Calu3 (cell line): ENCODE results near the gene MLIP. TPM values are rescaled to one million over a fixed set of nuclear protein-coding genes. Genes with fewer than 3 reads are reported as not detected.

Source experiments
- BruUV-seq: library from RNA; stranded (reverse); fragments of 400-500 nt; replicated peaks from 2 replicates; lab custom pipeline; 2021; lab: Mats Ljungman, UMichigan
- CTCF ChIA-PET: fragments of 300-600 bp; sonication (Branson Sonifier 250); formaldehyde crosslinking; loops from one replicate; lab custom pipeline; 2022; ENCODE audit warnings: antibody characterized with exemption; lab: Charles Lee
- DNase-seq: peaks from one replicate; pipeline ENCODE4 v3.0.0; 2022
- H3K27ac Mint-ChIP-seq: one replicate; pipeline ENCODE4 v1.8.0; 2022; ENCODE audit warnings: mixed read lengths; ENCODE audit not compliant: unreplicated experiment
- H3K27me3 Mint-ChIP-seq: one replicate; pipeline ENCODE4 v1.8.0; 2022; ENCODE audit warnings: mixed read lengths; ENCODE audit not compliant: unreplicated experiment
- H3K36me3 Mint-ChIP-seq: one replicate; pipeline ENCODE4 v1.8.0; 2022; ENCODE audit warnings: mild to moderate bottlenecking, moderate library complexity, mixed read lengths; ENCODE audit not compliant: insufficient read depth, unreplicated experiment
- H3K4me1 Mint-ChIP-seq: one replicate; pipeline ENCODE4 v1.8.0; 2022; ENCODE audit warnings: mild to moderate bottlenecking, low read depth, mixed read lengths; ENCODE audit not compliant: unreplicated experiment
- H3K4me3 Mint-ChIP-seq: one replicate; pipeline ENCODE4 v1.8.0; 2022; ENCODE audit warnings: mild to moderate bottlenecking, low read depth, moderate library complexity, mixed read lengths; ENCODE audit not compliant: unreplicated experiment
- H3K9me3 Mint-ChIP-seq: one replicate; pipeline ENCODE4 v1.8.0; 2022; ENCODE audit warnings: low read depth, mixed read lengths; ENCODE audit not compliant: unreplicated experiment
- intact Hi-C: fragments of 100-400 bp; cut with micrococcal nuclease; formaldehyde crosslinking; loops from one replicate; pipeline ENCODE4 v1.10.0; 2022; ENCODE audit not compliant: unreplicated experiment
- total RNA-seq: library from RNA; stranded (reverse); gene quantifications from 2 replicates; pipeline ENCODE4 v1.2.3, GENCODE V29; 2022
- TF ChIP-seq, protein P1 (sequence below): fragments of 200-600 bp; IDR thresholded peaks from one replicate; pipeline ENCODE4 v1.8.0; 2022; ENCODE audit warnings: antibody characterized with exemption; ENCODE audit not compliant: unreplicated experiment

Gene MLIP
- total RNA-seq, 1 experiment from 2014 or later, result 1.4 TPM

DNA sequence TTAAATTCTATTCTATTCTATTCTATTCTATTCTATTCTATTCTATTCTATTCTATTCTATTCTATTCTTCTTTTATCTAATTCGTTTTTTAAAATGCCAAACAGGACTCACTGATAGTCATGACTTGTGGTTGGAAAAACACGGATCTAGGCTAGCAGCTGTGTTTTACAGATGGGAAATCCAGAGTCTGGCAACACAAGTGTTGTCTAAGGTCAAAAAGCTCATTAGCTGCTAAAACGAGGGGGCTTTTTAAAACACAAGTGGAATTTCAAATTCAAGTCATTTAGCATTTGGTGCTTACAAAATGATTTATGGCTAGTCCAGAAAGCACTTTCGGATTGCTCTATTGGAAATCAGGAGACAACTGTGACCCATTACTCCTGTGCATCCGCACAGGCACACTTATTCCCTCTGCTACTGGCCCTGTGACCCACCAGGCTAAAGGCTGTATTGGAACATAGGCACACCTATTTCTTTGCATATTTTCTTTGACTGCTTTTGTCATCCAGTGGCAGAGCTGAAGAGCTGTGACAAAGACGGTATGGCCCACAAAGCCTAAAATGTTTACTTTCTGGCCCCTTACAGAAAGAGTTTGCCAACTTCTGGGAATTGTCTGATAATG, 17.8 kb upstream of the MLIP start:
- CTCF ChIA-PET, result no interaction called here
- H3K4me1 Mint-ChIP-seq, result no peaks in the 10 kb centered on the region
- no peaks in the 10 kb centered on the region for H3K27me3 Mint-ChIP-seq
- intact Hi-C loops, result no loop called here
- no peak for DNase-seq
- TF ChIP-seq, protein P1, sequence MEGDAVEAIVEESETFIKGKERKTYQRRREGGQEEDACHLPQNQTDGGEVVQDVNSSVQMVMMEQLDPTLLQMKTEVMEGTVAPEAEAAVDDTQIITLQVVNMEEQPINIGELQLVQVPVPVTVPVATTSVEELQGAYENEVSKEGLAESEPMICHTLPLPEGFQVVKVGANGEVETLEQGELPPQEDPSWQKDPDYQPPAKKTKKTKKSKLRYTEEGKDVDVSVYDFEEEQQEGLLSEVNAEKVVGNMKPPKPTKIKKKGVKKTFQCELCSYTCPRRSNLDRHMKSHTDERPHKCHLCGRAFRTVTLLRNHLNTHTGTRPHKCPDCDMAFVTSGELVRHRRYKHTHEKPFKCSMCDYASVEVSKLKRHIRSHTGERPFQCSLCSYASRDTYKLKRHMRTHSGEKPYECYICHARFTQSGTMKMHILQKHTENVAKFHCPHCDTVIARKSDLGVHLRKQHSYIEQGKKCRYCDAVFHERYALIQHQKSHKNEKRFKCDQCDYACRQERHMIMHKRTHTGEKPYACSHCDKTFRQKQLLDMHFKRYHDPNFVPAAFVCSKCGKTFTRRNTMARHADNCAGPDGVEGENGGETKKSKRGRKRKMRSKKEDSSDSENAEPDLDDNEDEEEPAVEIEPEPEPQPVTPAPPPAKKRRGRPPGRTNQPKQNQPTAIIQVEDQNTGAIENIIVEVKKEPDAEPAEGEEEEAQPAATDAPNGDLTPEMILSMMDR, result no peak
- no peak overlapping the region for H3K4me3 Mint-ChIP-seq
- BruUV-seq, result no TSS peak
- H3K27ac Mint-ChIP-seq, result no peak overlapping the region
- H3K9me3 Mint-ChIP-seq, result no peaks in the 10 kb centered on the region
- H3K36me3 Mint-ChIP-seq, result no peaks in the 10 kb centered on the region

DNA sequence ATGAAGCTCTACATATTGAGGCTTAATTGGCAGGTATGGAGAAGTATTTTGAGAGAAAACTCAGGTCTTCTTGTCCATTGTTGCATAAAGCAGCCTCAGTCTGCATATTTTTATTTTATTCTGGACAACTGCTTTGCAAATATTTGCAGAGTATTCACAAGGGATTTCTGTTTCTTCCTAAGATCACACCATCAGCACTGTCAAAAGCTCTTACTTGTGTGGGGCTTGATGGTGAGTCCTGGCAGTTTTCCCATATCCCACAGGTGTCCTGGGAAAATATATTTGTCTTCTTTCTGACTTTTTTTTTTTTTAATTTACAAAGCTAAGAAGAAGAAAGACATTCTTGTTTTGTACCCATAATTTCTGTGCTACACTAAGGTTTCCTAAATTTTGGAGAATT, 16.9 kb upstream of the MLIP start:
- BruUV-seq, result no TSS peak
- Mint-ChIP-seq H3K9me3 (no peaks in the 10 kb centered on the region), H3K4me1 (no peaks in the 10 kb centered on the region), H3K27ac (no peak overlapping the region), H3K27me3 (no peaks in the 10 kb centered on the region), H3K36me3 (no peaks in the 10 kb centered on the region), H3K4me3 (no peak overlapping the region)
- TF ChIP-seq, protein P1, result no peak
- DNase-seq, result no peak
- CTCF ChIA-PET, result no interaction called here
- intact Hi-C loops, result no loop called here

DNA sequence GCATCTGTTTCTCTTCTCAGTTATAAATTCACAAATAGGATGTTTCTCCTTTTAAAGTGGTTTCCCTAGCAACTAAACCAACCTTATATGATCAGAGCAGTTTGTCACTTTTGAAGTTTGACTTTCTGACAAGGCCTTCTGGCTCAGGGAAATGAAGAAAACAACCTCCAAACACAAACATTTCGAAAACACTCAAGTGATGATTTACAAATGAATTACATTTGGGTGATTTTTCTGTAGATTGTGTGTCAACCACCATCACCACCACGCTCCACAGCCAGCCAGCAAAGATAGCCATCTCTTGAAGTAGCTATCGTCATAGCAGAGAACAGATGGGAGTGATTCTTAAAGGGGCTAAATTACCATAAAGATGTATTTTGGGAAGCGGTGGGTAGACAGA, 16.5 kb upstream of the MLIP start:
- TF ChIP-seq, protein P1, result no peak
- Mint-ChIP-seq H3K36me3 (no peaks in the 10 kb centered on the region), H3K4me3 (no peak overlapping the region), H3K27ac (no peak overlapping the region), H3K9me3 (no peaks in the 10 kb centered on the region), H3K27me3 (no peaks in the 10 kb centered on the region), H3K4me1 (no peaks in the 10 kb centered on the region)
- CTCF ChIA-PET, result no interaction called here
- no TSS peak for BruUV-seq
- no peak for DNase-seq
- intact Hi-C loops, result no loop called here

DNA sequence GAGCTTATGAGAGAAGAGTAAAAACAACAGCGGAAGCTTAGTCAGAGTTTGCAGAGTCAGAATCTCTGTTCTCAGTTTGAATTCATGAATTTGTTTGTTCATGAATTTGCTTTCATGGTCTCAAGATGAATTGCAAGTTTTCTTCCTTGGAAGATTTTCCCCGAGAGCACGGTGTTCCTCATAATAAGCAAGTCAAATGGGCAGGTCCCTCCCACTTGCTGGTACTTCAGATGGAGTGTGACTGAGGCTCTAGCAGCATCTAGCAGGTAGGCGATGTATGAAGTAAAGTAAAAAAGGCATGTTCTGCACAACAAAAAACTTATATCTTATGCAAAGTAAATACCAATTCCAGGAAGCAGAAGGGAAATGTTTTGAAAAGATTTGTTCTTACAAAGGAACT, 15.5 kb upstream of the MLIP start:
- Mint-ChIP-seq H3K36me3 (no peaks in the 10 kb centered on the region), H3K4me1 (no peaks in the 10 kb centered on the region), H3K9me3 (no peaks in the 10 kb centered on the region), H3K4me3 (no peak overlapping the region), H3K27ac (no peak overlapping the region), H3K27me3 (no peaks in the 10 kb centered on the region)
- CTCF ChIA-PET, result no interaction called here
- BruUV-seq, result no TSS peak
- TF ChIP-seq, protein P1, result no peak
- intact Hi-C loops, result no loop called here
- no peak for DNase-seq
